Breast epithelium (tissue), 4 donors: ENCODE results near the gene RSBN1L. TPM values are rescaled to one million over a fixed set of nuclear protein-coding genes. Genes with fewer than 3 reads are reported as not detected.

Experiments used
- DNase-seq, 2 donors: peaks; one replicate each; pipeline ENCODE4 v3.0.0-alpha.2; 2019; ENCODE audit warnings: low spot score in 2 of 2
- H3K27ac ChIP-seq, 2 donors: fragments of 200-600 bp; sonication (generic) in 1 of 2; one replicate each; pipeline ENCODE4 v1.5.1; 2016 to 2019; ENCODE audit warnings: mild to moderate bottlenecking in 1 of 2
- H3K27me3 ChIP-seq, 2 donors: fragments of 200-600 bp; sonication (generic) in 1 of 2; one replicate each; pipeline versions ENCODE4 v1.5.1 to v1.6.0; 2017 to 2019; ENCODE audit warnings: control low read depth in 1 of 2, mild to moderate bottlenecking in 1 of 2
- H3K36me3 ChIP-seq: fragments of 200-600 bp; one replicate; pipeline ENCODE4 v1.5.1; 2019
- H3K4me1 ChIP-seq, 2 donors: fragments of 200-600 bp; sonication (generic); one replicate each; pipeline ENCODE4 v1.5.1; 2016 to 2019; ENCODE audit warnings: control low read depth in 1 of 2
- H3K4me3 ChIP-seq, 3 donors: fragments of 200-600 bp; sonication (generic); 1 replicate in 2 of 3; 2 replicates in 1 of 3; pipeline ENCODE4 v1.5.1; 2016 to 2019; ENCODE audit warnings: mild to moderate bottlenecking in 3 of 3, moderate library complexity in 2 of 3
- H3K9me3 ChIP-seq, 2 donors: fragments of 200-600 bp; sonication (generic) in 1 of 2; one replicate each; pipeline ENCODE4 v1.5.1; 2016 to 2019; ENCODE audit warnings: control low read depth in 1 of 2
- POLR2A ChIP-seq: fragments of 450-650 bp; IDR thresholded peaks from one replicate; pipeline ENCODE4 v1.6.1; 2016; ENCODE audit warnings: antibody characterized with exemption, mild to moderate bottlenecking, moderate library complexity
- POLR2AphosphoS5 ChIP-seq, 3 donors: sonication (generic); formaldehyde crosslinking; IDR thresholded peaks; one replicate each; pipeline ENCODE4 v1.6.1; 2017; ENCODE audit warnings: antibody characterized with exemption in 3 of 3
- intact Hi-C: fragments of 100-400 bp; cut with DNase I; formaldehyde crosslinking; loops from one replicate; pipeline ENCODE4 v1.15.1; 2023; ENCODE audit warnings: low total_unique reads
- total RNA-seq, 3 donors: library from RNA; depleted of rRNA; stranded (reverse); fragments of >200 nt; gene quantifications; one replicate each; pipeline ENCODE4 v1.1.0, GENCODE V29; 2016
- TF ChIP-seq, protein P1 (sequence below), 3 donors: fragments of 450-650 bp; IDR thresholded peaks; one replicate each; pipeline ENCODE4 v1.5.1; 2016 to 2017; ENCODE audit warnings: antibody characterized with exemption in 3 of 3, mild to moderate bottlenecking in 3 of 3, moderate library complexity in 3 of 3

RSBN1L gene
- total RNA-seq, 3 donors from 2014 or later: 13.9 to 34.5 (median 29.8) TPM

DNA sequence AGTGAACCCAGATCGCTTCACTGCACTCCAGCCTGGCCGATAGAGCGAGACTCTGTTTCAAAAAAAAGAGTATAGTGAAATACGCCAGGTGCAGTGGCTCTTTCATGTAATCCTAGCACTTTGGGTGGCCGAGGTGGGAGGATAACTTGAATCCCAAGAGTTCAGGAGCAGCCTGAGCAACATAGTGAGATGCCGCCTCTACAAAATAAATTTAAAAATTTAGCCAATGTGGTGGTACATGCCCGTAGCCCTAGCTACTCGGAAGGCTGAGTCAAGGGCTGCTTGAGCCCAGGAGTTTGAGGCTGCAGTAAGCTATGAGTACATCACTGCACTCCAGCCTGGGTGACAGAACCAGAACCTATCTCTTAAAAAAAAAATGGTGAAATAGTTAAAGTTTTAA is 74.1 kb downstream of the RSBN1L start:
- Histone ChIP-seq H3K9me3 (no peaks in the 10 kb centered on the region), H3K36me3 (no peaks in the 10 kb centered on the region), H3K27me3 (no peaks in the 10 kb centered on the region), H3K4me1 (no peaks in the 10 kb centered on the region), H3K4me3 (no peak overlapping the region), H3K27ac (no peak overlapping the region)
- intact Hi-C loops: no loop called here
- TF ChIP-seq POLR2A: no peak
- TF ChIP-seq, protein P1, sequence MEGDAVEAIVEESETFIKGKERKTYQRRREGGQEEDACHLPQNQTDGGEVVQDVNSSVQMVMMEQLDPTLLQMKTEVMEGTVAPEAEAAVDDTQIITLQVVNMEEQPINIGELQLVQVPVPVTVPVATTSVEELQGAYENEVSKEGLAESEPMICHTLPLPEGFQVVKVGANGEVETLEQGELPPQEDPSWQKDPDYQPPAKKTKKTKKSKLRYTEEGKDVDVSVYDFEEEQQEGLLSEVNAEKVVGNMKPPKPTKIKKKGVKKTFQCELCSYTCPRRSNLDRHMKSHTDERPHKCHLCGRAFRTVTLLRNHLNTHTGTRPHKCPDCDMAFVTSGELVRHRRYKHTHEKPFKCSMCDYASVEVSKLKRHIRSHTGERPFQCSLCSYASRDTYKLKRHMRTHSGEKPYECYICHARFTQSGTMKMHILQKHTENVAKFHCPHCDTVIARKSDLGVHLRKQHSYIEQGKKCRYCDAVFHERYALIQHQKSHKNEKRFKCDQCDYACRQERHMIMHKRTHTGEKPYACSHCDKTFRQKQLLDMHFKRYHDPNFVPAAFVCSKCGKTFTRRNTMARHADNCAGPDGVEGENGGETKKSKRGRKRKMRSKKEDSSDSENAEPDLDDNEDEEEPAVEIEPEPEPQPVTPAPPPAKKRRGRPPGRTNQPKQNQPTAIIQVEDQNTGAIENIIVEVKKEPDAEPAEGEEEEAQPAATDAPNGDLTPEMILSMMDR (IDR thresholded peaks at IDR 0.05): no peak
- TF ChIP-seq POLR2AphosphoS5 (IDR thresholded peaks at IDR 0.05): no peak
- no peak for DNase-seq

- Histone ChIP-seq H3K4me3 (no peak overlapping the region), H3K36me3 (no peaks in the 10 kb centered on the region), H3K9me3 (peaks cover 0 to 7% of the 10 kb centered on the region in 2 donors), H3K27me3 (no peaks in the 10 kb centered on the region), H3K4me1 (no peaks in the 10 kb centered on the region), H3K27ac (no peak overlapping the region)
- DNase-seq: no peak
- TF ChIP-seq, protein P1 (IDR thresholded peaks at IDR 0.05): no peak
- TF ChIP-seq POLR2AphosphoS5 (IDR thresholded peaks at IDR 0.05) (no peak), POLR2A (no peak)
- intact Hi-C loops: no loop called here
Measured at GRCh38 chr7:77771901-77772300, 75.6 kb downstream of the RSBN1L start.

GRCh38 chr7:77778535-77778934 is 82.3 kb downstream of the RSBN1L start:
- peaks cover 0 to 7% of the 10 kb centered on the region in 2 donors for H3K9me3 ChIP-seq
- no peaks in the 10 kb centered on the region for H3K27me3 ChIP-seq
- no peaks in the 10 kb centered on the region for H3K4me1 ChIP-seq
- DNase-seq: no peak
- H3K27ac ChIP-seq: no peak overlapping the region
- TF ChIP-seq POLR2A (no peak), POLR2AphosphoS5 (IDR thresholded peaks at IDR 0.05) (no peak)
- TF ChIP-seq, protein P1 (IDR thresholded peaks at IDR 0.05): no peak
- H3K36me3 ChIP-seq: no peaks in the 10 kb centered on the region
- H3K4me3 ChIP-seq: no peak overlapping the region
- intact Hi-C loops: no loop called here

DNA sequence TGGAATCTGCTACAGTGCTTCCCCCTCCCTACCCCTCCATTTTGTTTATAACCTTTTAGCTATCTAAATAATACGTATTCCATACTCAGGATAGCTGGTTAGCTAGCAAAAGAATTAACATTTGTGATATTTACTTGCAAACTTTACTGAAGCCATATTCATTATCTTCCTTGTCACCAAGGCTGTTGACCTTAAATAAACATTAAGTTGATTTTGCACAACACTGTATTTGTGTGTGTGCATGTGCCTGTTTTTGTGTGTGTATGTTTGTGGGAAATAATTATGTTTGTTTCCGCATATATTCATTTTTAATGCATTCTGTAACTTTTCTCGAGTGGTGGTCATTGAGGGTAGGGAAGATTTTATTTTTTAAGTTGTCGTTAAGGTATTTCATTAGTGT is 86.1 kb downstream of the RSBN1L start:
- intact Hi-C loops: no loop called here
- Histone ChIP-seq H3K4me3 (no peak overlapping the region), H3K27me3 (no peaks in the 10 kb centered on the region), H3K36me3 (no peaks in the 10 kb centered on the region), H3K4me1 (no peaks in the 10 kb centered on the region), H3K9me3 (no peaks in the 10 kb centered on the region), H3K27ac (no peak overlapping the region)
- TF ChIP-seq POLR2AphosphoS5 (IDR thresholded peaks at IDR 0.05) (no peak), POLR2A (no peak)
- TF ChIP-seq, protein P1 (IDR thresholded peaks at IDR 0.05): no peak
- DNase-seq: no peak

- Histone ChIP-seq H3K27me3 (no peaks in the 10 kb centered on the region), H3K9me3 (no peaks in the 10 kb centered on the region), H3K36me3 (no peaks in the 10 kb centered on the region), H3K27ac (no peak overlapping the region), H3K4me1 (no peaks in the 10 kb centered on the region), H3K4me3 (no peak overlapping the region)
- TF ChIP-seq POLR2AphosphoS5 (IDR thresholded peaks at IDR 0.05) (no peak), POLR2A (no peak)
- TF ChIP-seq, protein P1 (IDR thresholded peaks at IDR 0.05): no peak
- DNase-seq: no peak
- intact Hi-C loops: no loop called here
Measured at GRCh38 chr7:77783111-77783510, 86.9 kb downstream of the RSBN1L start.
